ENCODE results near the gene CC2D2A.
A peak's percentile ranks its signal among the peaks of the same experiment; 100 is the strongest.

The CC2D2A gene

GRCh38 chr4:15434091-15434490 is 35.6 kb upstream of the CC2D2A start:
- DNase-seq (ENCODE audit: low spot score) = no peak
- H3K27ac ChIP-seq = peak overlapping the region; percentile 45 to 63
- no peak for TF ChIP-seq CTCF (IDR thresholded peaks at IDR 0.05)
- H3K4me3 ChIP-seq = no peak overlapping the region

- H3K4me3 ChIP-seq = no peak overlapping the region
- no peak for TF ChIP-seq CTCF (IDR thresholded peaks at IDR 0.05)
- no peak overlapping the region for H3K27ac ChIP-seq
- no peak for DNase-seq (ENCODE audit: low spot score)
These were observed 35.0 kb upstream of the CC2D2A start for GRCh38 chr4:15434676-15435075.

DNA sequence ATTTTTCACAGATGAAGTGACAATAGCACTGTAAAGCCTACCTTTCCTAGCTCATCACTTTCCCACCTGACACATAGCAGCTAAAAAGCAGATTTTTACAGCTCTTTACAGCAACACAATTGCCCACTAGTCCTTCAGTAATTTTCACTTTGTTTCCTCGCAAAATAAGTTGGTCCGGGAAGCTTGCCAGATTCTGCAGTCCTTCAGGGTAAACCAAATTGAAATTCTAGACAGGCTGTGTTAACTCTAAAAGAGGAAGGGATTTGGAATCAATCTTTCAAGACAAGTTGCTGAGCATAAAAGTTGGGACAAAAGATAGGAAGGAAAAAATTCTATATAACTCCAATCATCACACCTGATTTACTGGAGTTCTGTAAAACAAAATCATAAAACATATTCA is 33.2 kb upstream of the CC2D2A start:
- no peak for DNase-seq (ENCODE audit: low spot score)
- H3K27ac ChIP-seq = no peak overlapping the region
- TF ChIP-seq CTCF (IDR thresholded peaks at IDR 0.05) = no peak
- no peak overlapping the region for H3K4me3 ChIP-seq

GRCh38 chr4:15438939-15439524 is 30.6 kb upstream of the CC2D2A start:
- Histone ChIP-seq H3K27ac (no peak overlapping the region), H3K4me3 (no peak overlapping the region)
- no peak for TF ChIP-seq CTCF (IDR thresholded peaks at IDR 0.05)
- no peak for DNase-seq (ENCODE audit: low spot score)

- Histone ChIP-seq H3K27ac (no peak overlapping the region), H3K4me3 (no peak overlapping the region)
- no peak for TF ChIP-seq CTCF (IDR thresholded peaks at IDR 0.05)
- DNase-seq (ENCODE audit: low spot score) = no peak
These were observed 26.1 kb upstream of the CC2D2A start for GRCh38 chr4:15443371-15444160.

DNA sequence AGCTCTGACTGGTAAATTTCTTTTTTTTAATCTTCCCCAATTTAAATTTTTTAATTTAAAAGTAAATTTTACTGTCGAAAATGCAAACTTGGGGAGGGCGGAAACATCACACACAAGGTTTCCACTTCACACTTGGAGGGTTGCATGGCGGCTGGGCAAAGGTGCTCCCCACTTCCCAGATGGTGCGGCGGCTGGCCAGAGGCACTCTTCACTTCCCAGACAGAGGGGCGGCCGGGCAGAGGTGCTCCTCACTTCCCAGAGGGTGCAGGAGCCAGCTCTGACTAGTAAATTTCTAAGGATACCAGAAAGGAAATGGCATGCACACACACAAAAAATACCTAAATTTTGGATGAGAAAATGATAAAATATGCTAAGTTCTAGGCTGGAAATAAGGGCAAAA is 25.4 kb upstream of the CC2D2A start:
- DNase-seq (ENCODE audit: low spot score) = no peak
- Histone ChIP-seq H3K4me3 (no peak overlapping the region), H3K27ac (no peak overlapping the region)
- no peak for TF ChIP-seq CTCF (IDR thresholded peaks at IDR 0.05)
